ENCODE measurements around the gene ARSG.

DNA sequence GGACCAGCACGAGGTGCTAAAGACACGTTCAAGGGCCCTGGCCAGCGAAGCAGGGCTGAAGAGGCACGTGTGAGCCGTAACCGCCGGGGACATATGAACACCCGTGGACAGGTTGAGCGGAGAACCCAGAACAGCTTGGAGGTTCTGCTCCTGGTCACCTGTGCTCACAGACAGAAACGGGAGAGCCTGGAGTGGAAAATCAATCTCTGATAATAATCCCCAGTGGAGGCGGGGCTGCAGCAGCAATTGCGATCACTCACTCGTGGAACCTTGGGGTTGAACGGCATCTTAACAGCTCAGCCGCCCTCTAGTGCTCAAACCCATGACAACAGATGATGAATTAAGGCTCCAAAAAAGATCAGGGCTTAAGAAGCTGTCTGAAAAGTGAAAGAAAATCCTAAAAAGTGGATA lies 140.4 kb downstream of the ARSG start:
- TF ChIP-seq, protein P1, sequence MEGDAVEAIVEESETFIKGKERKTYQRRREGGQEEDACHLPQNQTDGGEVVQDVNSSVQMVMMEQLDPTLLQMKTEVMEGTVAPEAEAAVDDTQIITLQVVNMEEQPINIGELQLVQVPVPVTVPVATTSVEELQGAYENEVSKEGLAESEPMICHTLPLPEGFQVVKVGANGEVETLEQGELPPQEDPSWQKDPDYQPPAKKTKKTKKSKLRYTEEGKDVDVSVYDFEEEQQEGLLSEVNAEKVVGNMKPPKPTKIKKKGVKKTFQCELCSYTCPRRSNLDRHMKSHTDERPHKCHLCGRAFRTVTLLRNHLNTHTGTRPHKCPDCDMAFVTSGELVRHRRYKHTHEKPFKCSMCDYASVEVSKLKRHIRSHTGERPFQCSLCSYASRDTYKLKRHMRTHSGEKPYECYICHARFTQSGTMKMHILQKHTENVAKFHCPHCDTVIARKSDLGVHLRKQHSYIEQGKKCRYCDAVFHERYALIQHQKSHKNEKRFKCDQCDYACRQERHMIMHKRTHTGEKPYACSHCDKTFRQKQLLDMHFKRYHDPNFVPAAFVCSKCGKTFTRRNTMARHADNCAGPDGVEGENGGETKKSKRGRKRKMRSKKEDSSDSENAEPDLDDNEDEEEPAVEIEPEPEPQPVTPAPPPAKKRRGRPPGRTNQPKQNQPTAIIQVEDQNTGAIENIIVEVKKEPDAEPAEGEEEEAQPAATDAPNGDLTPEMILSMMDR (IDR thresholded peaks at IDR 0.05), result peak; percentile 60
- no peak for TF ChIP-seq EZH2phosphoT487 (IDR thresholded peaks at IDR 0.05)
